Left cardiac atrium (tissue), 4 donors: ENCODE data around the gene ITPK1. TPM values are rescaled to one million over a fixed set of nuclear protein-coding genes. Genes with fewer than 3 reads are reported as not detected.

Experiments used
- ATAC-seq, 2 donors: fragments of 200-7000 bp; cut with Tn5 transposase; one replicate each; pipeline ENCODE4 v1.9.1; 2020; ENCODE audit warnings: mild to moderate bottlenecking in 2 of 2, moderate library complexity in 2 of 2
- DNase-seq: peaks from one replicate; pipeline ENCODE4 v3.0.0-alpha.2; 2020
- intact Hi-C, 2 donors: fragments of 100-400 bp; cut with DNase I; formaldehyde crosslinking; loops; one replicate each; pipeline versions ENCODE4 v1.14.1 to v1.15.1; 2022 to 2023
- total RNA-seq, 2 donors: library from RNA; stranded (reverse); fragmentation: NEBNext Ultra II Directional; extraction: Animal tissue kit (Norgen Biotek cat#: 25700); gene quantifications; one replicate each; pipeline ENCODE4 v1.2.1, GENCODE V29; 2021
- donor health status: DM: no; HTN: yes; CAD: no.
- donor health status: DM: no; HTN: yes; CAD: no; lungs with severe emphysema.
- donor health status: DM: yes; HTN: yes; CAD: no.
- donor health status: Dilated cardiomyopathy.

The ITPK1 gene
- total RNA-seq, 2 donors from 2014 or later = 92.0 to 99.9 TPM

- ATAC-seq = no peak
- intact Hi-C loops = loop anchor here in 1 of 2 donors (2.0 kb wide), 1 partner anchor 39 kb away; no protein-coding TSS in a partner anchor
These were observed 103.9 kb downstream of the ITPK1 start for GRCh38 chr14:93011650-93012325.

DNA sequence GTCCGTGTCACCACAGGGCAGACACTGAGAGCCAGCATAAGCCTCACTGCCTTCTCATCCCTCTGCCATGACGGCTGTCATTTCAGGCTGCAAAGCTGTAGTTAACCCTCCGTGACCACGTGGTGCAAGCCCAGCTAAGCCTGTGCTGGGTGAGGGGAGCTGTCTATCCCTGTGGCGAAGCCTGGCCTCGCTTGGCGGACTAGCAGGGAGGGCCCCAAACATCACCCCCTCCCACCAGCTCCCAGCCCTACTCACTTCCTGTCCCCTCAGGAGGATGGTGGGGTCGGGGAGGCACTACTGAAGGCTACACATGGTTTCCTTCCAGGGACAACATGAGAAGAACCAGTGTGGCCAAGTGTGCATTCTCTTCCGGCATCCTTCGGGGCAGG, 104.6 kb downstream of the ITPK1 start:
- DNase-seq = no peak
- no peak for ATAC-seq
- intact Hi-C loops = loop anchor here in 1 of 2 donors (2.0 kb wide), 1 partner anchor 38 kb away; no protein-coding TSS in a partner anchor

More at GRCh38 chr14:93011650-93012325, 103.9 kb downstream of the ITPK1 start:
- no peak for DNase-seq

GRCh38 chr14:93010522-93011140, 105.1 kb downstream of the ITPK1 start:
- DNase-seq (no peak), ATAC-seq (peak; percentile 22 to 51)

DNA sequence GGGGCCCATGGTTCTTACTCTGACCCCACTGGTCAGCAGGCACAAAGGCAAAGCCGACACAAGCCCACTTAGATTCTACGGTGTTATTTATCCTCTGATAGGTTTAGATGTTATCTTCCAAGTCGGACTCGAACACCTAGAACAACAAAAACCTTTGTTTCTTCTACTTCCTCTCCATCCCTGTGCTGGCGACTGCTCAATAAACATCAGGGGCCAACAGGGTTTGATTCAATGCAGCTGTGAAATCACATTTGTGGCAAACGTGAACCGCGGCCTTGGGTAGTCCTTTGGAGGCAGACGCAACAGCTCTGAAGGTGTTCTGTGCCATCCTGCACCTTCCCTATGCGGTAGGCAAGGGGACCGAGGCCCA, 105.6 kb downstream of the ITPK1 start:
- no peak for DNase-seq
- intact Hi-C loops = loop anchor here in 1 of 2 donors (2.0 kb wide), 1 partner anchor 37 kb away; no protein-coding TSS in a partner anchor
- ATAC-seq = no peak

More at GRCh38 chr14:93010522-93011140, 105.1 kb downstream of the ITPK1 start:
- intact Hi-C loops = loop anchor here in 1 of 2 donors (2.0 kb wide), 1 partner anchor 38 kb away; no protein-coding TSS in a partner anchor

GRCh38 chr14:93009471-93010129, 106.1 kb downstream of the ITPK1 start:
- ATAC-seq = peak; percentile 20 to 46
- DNase-seq = peak; percentile 58
- intact Hi-C loops = loop anchor here in 1 of 2 donors (2.0 kb wide), 1 partner anchor 37 kb away; no protein-coding TSS in a partner anchor

- intact Hi-C loops = no loop called here
- DNase-seq (peak; percentile 58), ATAC-seq (peak; percentile 9 to 51)
These were observed 107.3 kb downstream of the ITPK1 start for GRCh38 chr14:93008381-93008780.

DNA sequence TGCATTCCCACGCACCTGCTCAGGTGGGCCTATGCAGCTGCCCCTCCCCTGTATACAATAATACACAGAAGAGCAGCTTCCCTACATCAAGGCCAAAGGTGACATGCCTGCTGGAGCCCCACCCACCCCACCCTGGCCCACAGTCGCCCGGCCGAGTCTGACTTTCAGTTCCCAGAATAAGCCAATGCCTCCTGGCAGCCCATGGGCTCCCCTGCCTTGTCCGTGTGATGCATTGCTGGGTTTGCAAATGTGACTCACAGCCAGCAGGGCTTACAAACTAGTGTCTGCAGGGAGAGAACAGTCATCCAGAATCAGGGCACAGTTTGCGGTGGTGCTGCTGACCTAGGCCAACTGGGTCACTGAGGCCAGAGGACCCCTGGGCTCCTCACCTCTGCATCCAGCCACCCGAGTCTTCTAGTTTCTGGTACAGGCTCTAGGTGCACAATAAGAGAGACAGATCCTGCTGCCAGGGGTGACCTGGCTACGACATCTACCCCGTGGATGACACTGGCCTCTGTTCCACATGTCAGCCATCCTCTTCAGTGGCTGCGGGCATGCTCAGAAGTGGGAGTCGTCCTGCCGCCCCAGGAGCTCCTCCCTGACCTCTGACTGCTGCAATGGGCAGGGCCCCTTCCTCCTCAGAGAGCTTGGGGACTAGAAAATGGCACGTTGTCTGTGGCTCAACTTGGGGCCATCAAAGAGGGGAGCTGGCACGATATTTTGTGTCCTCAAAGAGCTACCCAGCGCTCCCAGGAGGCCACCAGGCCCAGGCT, 108.3 kb downstream of the ITPK1 start:
- intact Hi-C loops = no loop called here
- peak; percentile 58 for DNase-seq
- ATAC-seq = peak; percentile 33 to 48

DNA sequence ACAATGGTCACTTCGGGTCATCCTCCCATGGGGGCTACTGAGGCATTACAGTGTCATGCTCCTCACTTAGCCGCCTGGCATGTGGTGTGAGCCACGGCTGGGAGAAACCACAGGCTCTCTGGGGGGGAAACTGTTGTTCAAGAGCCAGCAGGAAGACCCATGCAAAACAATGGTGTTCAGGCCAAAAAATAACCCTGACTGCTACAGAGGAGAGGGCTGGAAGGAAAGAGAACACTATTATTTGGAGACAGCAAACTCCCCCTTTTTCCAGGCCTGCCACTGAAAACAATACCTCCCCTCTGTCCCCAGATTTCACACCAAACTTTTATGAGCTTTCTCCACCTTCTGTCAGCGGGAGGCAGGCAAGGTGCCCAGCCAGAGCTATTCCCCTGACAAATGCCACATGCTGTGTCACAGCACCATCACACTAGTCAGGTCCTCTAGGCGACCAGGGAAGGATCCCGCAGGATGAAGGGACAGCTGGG, 109.1 kb downstream of the ITPK1 start:
- intact Hi-C loops = no loop called here
- DNase-seq (no peak), ATAC-seq (no peak)

DNA sequence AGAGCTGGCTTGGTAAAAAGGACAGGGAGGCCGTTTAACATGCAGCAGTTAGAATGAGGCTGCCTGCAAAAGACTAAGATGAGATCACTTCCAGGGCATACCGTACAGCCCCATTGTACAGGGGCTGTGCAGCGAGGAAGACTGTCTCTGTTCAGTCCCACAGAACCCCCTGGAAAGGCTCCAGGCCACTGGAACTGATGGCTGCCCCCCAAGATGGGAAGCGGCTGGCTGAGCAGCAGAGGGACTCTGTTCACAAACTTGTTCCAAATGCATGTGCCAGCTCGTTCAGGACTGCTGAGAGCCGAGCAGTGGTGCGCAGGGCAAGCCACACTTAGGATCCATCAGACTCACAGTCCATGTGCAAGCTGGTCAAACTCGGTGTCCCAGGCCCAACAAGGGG, 109.9 kb downstream of the ITPK1 start:
- DNase-seq (no peak), ATAC-seq (no peak)
- intact Hi-C loops = no loop called here

DNA sequence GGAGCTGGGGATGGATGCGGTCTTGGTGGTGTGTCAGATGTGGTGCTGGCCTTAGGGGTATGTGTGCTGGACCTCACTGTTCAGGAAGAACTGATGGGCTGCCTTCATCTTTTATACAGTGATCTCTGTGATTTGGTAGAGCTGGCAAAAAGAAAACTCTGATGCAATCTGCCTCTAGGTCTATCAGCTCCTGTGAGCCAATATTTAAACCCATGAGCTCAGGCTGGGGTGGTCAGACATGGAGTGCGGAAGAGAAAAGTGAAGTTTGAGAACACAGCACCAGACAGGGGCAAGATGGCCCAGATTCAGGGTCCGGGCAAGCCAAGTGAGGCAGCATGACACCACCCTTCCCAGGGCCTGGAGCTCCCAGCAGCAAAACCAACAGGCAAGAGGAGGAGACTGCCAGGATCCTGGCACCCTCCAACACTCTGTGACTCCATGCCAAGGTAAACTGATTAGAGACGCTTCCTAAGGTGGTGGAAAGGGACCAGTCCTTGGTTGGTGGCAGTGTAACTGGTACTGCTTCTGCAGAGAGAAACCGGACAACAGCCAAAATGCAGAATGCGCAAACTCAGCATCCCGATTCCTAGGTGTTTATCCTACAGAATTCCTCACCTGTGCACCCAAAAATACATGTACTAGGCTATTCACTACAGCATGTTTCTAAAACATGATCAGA, 110.5 kb downstream of the ITPK1 start:
- DNase-seq = no peak
- ATAC-seq = no peak
- intact Hi-C loops = no loop called here

- no peak for ATAC-seq
- intact Hi-C loops = no loop called here
- no peak for DNase-seq
These were observed 111.0 kb downstream of the ITPK1 start for GRCh38 chr14:93004699-93005082.

- DNase-seq (no peak), ATAC-seq (peak in 1 of 2 donors; percentile 42)
- intact Hi-C loops = no loop called here
These were observed 111.6 kb downstream of the ITPK1 start for GRCh38 chr14:93003945-93004698.

GRCh38 chr14:93002851-93003298, 112.8 kb downstream of the ITPK1 start:
- no peak for DNase-seq
- intact Hi-C loops = no loop called here
- ATAC-seq = no peak

DNA sequence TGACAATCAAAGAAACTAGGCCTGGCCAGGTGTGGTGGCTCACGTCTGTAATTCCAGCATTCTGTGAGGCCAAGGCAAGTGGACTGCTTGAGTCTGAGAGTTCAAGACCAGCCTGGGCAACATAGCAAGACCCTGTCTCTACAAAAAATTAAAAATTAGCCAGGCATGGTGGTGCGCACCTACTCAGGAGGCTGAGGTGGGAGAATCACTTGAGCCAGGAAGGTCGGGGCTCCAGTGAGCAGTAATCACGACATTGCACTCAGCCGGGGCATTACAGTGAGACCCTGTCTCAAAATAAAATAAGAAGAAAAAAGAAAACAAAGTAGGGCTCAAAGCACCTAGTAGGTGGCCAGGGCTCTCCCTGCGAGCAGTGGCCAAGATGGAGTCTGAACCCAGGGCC, 113.7 kb downstream of the ITPK1 start:
- DNase-seq = no peak
- no peak for ATAC-seq
- intact Hi-C loops = no loop called here

DNA sequence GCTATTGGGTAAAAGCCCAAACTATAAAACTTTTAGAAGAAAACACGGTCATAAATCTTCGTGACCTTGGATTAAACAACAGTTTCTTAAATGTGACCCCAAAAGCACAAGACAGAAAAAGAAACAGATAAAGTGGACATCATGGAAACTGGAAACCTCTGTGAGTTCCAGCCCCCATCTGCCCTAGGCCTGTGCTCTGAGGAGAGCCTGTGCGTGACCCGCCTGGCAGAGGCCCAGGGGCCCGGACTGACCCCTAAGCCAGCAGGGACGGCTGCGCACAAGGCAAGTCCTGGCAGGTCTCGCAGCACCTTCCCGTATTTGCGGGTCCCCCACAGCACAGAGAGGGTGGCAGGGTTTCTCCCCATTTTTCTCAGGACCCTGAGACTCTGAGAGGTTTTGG, 116.8 kb downstream of the ITPK1 start:
- ATAC-seq (no peak), DNase-seq (no peak)
- intact Hi-C loops = no loop called here

DNA sequence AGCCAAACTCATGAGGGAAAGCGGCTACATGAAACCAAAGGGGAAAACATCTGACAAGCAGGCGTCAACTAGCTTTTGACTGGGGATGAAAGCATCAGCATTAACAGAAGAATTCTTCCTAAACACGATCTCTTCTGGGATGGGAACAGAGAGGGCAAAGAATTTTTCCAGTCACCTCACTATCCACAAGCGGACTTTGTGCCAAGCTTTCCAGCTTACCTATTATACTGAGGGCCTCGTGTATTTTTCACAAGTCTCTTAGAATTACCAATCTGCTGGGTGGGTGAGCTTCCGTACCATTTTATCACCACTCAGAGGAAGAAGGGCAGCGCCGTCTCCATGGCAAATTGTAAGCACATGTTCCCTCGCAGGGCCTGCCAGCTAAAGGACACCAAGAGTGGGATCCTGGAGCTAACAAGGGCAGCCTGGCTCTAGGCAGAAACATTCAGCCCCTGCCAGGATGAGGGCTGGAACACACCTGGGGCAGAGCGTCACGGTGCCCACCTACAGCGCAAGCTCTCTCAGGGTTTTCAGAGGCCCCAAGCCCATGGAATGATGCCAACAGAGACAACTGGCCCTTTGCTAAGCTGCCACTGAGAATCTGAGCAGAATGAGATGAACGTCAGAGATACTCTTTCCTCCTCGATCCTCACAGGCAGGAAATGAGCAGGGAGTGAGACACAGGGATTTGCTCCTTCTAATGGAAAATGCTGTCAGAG, 118.2 kb downstream of the ITPK1 start:
- ATAC-seq = no peak
- intact Hi-C loops = no loop called here
- no peak for DNase-seq

GRCh38 chr14:92995620-92996019, 120.1 kb downstream of the ITPK1 start:
- intact Hi-C loops = no loop called here
- no peak for ATAC-seq
- DNase-seq = no peak
